ENCODE data around the gene FCER1G. TPM values are rescaled to one million over a fixed set of nuclear protein-coding genes. Genes with fewer than 3 reads are reported as not detected.

Gene FCER1G
- total RNA-seq, 1 donor from 2014 or later = 2.5 TPM

DNA sequence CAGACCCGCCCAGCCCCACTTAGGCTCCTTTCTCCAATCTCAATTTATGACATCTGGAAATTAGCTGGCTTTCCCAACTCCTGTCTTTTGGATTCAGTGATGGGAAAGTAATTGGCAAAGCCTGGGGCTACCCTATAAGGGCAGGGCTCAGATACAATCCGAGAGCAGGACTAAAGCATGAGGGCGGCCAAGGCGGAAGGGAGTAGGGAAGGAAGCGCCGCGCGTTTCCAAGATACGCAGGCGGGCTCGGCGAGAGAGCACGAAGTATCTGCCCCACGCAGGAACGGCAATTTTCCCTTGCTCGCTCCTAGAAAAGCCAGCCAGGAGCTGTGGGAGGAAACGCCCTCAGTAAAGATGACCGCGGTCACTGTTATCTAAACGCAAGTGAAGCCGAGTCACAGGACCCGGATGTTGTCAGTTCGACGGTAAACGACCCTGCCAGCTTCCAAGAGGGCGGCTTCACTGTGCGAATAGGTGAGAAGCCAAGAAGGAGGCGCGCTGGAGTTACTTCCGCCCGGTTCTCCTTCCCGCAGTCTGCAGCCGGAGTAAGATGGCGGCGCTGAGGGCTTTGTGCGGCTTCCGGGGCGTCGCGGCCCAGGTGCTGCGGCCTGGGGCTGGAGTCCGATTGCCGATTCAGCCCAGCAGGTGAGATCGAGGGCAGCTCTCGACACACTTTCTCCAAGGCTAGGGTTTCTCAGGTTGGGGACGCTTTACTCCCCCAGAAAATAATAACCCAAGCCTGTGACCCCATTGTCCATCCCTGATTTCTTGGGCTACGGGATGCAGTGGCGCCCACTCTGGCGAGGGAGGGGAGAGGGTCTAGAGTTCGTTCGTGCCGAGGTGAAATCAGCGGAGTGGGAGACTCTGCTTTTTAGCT is 13.0 kb upstream of the FCER1G start, which contains the start of gene NDUFS2:
Gene NDUFS2 (plus strand): TSS at position 532 of the 877 bp plus-strand sequence. CDS start 19 bp downstream, at position 551.
- intact Hi-C loops (cut with micrococcal nuclease) = loop anchor here (1.0 to 2.0 kb wide), 5 partner anchors 17 to 113 kb away; partner anchors contain the start of genes PPOX, SDHC and USP21

DNA sequence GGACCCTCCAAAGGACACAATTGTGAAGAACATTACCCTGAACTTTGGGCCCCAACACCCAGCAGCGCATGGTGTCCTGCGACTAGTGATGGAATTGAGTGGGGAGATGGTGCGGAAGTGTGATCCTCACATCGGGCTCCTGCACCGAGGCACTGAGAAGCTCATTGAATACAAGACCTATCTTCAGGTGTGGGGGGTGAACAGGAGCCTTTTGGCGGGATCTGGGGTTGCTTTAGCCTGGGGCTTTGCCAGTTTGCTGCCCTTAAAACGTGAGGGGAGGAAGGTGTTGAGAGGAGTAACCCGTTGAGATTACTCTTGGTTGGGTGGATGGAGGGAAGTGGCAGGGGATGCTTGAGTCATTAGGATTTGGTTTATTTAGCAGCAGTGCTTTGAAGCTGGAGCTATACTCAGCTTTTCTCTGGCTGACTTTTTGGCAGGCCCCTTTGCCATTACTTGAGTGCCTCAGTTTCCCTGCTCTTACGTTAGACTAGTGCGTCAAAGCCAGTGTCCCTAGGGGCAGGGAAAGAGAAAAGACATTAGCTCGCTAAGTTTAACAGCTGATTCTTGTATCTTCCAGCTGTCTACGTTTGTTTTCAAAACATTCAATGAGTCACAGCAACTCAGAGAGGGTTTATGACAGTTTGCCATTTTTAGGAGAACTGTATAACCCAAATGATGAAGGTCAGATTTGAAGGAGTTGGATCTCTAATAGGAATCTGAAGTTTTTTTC is 8.5 kb upstream of the FCER1G start:
- intact Hi-C loops (cut with micrococcal nuclease) = no loop called here

DNA sequence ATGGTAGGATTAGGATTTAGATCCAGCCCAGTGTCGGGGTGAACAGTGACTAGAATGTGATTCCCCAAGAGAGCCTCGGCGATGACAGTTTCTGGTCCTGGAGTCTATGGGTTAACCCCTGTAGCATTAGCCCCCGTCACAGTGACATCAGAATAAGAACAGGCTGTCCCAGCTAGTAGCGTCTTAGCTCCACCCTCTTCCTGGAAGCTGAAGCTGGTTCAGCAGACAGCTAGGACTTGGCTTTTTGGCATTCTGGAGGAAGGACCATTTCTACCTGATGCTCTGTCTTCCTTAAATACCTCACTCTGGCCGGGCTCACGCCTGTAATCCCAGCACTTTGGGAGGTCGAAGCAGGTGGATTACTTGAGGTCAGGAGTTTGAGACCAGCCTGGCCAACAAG is 7.9 kb upstream of the FCER1G start:
- intact Hi-C loops (cut with micrococcal nuclease) = no loop called here

DNA sequence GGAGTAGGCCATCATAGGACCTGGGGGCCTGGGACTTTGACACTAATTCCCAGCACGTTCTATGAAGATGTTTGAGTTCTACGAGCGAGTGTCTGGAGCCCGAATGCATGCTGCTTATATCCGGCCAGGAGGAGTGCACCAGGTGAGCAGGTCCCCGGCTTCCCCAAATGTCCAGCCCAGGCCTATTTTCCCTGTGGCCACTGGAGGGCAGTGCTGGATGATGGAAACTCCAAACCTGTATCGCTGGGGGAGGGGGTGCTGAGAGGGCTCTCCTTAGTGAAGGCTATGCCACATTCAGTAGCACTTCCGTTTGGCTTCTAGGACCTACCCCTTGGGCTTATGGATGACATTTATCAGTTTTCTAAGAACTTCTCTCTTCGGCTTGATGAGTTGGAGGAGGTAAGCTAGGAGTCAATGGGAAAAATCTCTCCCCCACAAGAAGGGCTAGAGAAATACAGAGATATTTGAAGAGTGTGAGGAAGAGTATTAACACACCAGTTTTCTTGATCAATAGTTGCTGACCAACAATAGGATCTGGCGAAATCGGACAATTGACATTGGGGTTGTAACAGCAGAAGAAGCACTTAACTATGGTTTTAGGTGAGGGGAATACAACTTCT is 5.2 kb upstream of the FCER1G start:
- intact Hi-C loops (cut with micrococcal nuclease) = loop anchor here (1.0 kb wide), 1 partner anchor 15 kb away; no protein-coding TSS in a partner anchor

DNA sequence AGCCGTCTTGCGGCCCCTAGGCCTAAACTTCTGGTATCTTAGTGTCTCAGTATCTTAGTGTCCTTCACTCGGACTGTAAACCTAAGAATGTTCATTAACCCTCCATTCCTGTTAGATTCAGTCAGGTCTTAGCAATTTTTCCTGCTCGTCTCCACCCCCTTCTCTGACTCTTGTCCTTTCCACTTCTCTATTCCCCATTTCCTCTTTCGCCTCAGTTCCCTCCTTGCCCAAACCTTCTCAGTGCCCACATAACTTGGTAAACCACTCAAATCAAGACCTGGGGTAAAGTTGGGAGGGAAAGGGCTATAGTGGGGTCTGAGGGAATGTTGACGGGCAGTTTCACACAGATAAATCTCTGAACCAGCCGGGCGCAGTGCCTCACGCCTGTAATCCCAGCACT is 726 bp upstream of the FCER1G start:
- intact Hi-C loops (cut with micrococcal nuclease) = no loop called here

GRCh38 chr1:161216945-161217712 is 2.0 kb downstream of the FCER1G start:
- intact Hi-C loops (cut with micrococcal nuclease) = no loop called here

- intact Hi-C loops (cut with micrococcal nuclease) = no loop called here
Measured at GRCh38 chr1:161217831-161218230, 2.7 kb downstream of the FCER1G start.

- intact Hi-C loops (cut with micrococcal nuclease) = no loop called here
Measured at GRCh38 chr1:161218301-161219077, 3.4 kb downstream of the FCER1G start.

- intact Hi-C loops (cut with micrococcal nuclease) = no loop called here
Measured at GRCh38 chr1:161219078-161219892, 4.2 kb downstream of the FCER1G start.

DNA sequence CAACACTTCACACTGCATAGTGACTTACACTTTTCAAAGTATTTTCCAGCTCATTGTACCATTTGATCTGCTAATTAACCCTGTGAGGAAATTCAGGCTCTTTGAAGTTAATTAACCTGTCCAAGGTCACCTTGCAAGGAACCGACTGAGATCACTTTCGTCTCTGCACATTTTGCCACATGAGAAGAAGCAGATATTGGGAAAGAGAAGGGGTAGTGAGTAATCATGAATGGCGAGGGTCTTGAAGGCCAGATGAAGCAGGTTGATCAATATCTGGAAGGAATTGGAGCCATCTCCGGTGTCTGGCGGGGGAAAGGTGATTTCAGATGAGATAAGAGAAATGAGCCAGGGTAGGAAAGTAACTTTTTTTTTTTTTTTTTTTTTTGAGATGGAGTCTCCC is 4.9 kb downstream of the FCER1G start:
- intact Hi-C loops (cut with micrococcal nuclease) = loop anchor here (10.0 kb wide), 1 partner anchor 545 kb away; the partner anchor contains the start of gene ATF6

DNA sequence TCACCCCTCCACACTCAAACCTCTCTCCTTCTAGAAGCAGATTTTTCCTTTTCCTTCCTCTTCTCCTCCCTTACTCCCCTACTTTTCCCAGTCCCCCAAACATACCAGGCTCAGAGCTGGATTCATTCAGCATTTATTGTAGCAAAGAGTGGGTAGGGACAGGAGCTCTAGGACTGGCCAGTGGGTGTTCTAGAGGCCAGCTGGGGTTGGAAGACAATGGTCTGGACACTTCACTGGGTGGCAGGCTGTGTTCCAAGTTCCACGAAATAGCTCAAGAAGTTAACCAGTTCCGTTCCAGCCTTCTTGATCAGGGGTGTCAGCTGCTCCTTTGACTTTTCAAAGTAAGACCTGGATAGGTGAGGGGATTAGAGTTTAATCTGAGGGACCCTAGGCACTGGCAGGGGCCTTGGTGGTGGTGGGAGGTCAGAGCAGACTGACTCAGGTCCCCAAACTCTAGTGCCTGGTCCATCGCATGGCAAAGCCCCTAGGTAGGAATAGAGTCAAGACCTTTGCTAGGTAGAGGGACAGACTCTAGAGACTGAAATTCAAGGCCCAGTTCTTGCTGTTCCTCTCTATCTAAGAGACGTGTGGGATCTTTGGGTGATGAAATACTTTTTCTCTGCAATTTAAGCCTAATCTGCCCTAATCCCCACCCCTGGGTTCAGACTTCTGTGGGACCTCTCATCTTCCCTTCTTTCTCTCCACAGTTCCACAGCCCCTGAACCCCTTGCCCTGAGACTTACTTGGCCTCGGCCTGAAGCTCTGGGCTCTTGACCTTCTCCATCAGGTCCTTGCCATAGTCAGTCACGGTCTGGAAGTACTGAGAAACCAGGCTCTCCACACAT is 7.3 kb downstream of the FCER1G start:
- intact Hi-C loops (cut with micrococcal nuclease) = loop anchor here (10.0 kb wide), 1 partner anchor 542 kb away; the partner anchor contains the start of gene ATF6

DNA sequence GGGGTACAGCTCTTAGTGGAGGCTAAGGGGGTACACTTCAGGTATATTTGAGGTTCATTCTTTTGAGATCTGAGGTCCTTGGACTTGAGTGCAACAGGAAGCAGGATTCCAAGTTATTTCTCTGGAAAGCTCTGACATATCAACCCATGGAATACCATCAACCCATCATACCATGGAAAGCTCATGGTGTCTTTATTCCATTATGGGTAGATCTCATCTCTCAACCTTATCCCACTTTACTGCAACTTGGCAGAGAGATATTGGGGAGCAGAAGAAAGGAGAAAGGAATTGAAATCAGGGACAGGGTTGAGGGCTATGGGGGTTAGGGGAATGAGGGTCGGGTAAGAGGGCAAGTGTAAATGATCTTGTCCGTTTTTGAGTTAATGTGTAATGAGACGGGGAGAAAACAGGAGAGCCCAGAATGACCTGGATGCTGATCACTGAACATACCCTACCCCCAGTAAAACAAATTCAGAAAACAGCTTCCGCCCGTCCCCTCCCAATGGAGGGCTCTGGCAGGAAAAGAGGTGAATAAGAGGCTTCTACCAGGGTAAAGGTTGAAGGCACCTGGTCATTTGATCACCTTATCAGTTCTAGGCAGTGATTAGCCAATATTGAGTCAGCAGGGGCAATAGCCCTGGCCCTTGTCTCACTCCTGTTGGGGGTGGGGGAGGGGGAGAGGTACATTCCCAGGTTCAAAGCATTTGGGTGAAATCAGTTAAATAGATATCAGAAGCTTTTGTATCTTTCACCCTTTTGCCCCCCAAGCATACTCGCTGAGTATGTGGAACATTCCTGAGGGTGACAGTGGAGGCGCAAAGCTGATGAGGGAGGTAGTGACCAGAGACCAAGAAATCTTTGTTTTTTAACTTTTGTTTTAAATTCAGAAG is 9.0 kb downstream of the FCER1G start:
- intact Hi-C loops (cut with micrococcal nuclease) = loop anchor here (10.0 kb wide), 1 partner anchor 541 kb away; the partner anchor contains the start of gene ATF6

- intact Hi-C loops (cut with micrococcal nuclease) = loop anchor here (1.0 to 10.0 kb wide), 8 partner anchors 14 to 540 kb away; partner anchors contain the start of genes ATF6, B4GALT3, NDUFS2 and PPOX
Measured at GRCh38 chr1:161224695-161225087, 9.6 kb downstream of the FCER1G start.

DNA sequence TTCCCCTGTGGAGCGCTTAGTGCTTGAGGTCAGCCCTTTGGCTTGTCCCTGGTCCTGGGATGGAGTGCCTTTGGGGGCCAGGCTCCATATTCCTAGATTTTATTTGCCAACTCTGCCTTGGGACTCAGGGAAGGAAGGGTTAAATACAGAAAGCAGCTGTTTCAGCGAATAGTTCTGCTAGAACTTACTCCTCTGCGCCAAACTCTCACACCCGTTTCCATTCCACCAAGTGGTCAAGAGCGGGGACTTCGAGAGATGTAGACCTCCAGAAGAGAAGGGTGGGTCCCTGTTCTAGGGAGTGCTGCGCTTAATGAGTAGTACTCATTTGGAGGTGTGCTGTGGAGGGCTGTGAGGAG is 10.1 kb downstream of the FCER1G start:
- intact Hi-C loops (cut with micrococcal nuclease) = loop anchor here (1.0 to 10.0 kb wide), 8 partner anchors 15 to 540 kb away; partner anchors contain the start of genes ATF6, B4GALT3, NDUFS2 and PPOX

GRCh38 chr1:161225534-161226319 is 10.6 kb downstream of the FCER1G start, which contains the start of gene TOMM40L:
TSS of gene TOMM40L (plus strand) at chr1:161226060. CDS start at chr1:161226490, 430 bp downstream.
- intact Hi-C loops (cut with micrococcal nuclease) = loop anchor here (1.0 to 10.0 kb wide), 9 partner anchors 15 to 539 kb away; partner anchors contain the start of genes ATF6, B4GALT3, NDUFS2 and PPOX

GRCh38 chr1:161226320-161226711 is 11.2 kb downstream of the FCER1G start:
- intact Hi-C loops (cut with micrococcal nuclease) = loop anchor here (2.0 to 10.0 kb wide), 2 partner anchors 80 to 538 kb away; partner anchors contain the start of gene ATF6
